Measurements from ENCODE around the gene SNX19.
A peak's percentile ranks its signal among the peaks of the same experiment; 100 is the strongest.

SNX19 gene

GRCh38 chr11:130918081-130918480 lies 1.8 kb upstream of the SNX19 start:
- Histone ChIP-seq H3K27ac (ENCODE audit: low read depth, low read length) (no peak overlapping the region), H3K9ac (ENCODE audit: low read length) (no peak overlapping the region), H3K27me3 (ENCODE audit: control insufficient read depth in 1 of 2, insufficient read depth in 2 of 2, low read length in 2 of 2) (no peaks in the 10 kb centered on the region), H3K9me3 (ENCODE audit: low read length) (no peaks in the 10 kb centered on the region), H3K36me3 (ENCODE audit: insufficient read depth, low read length) (peaks cover 20% of the 10 kb centered on the region), H3K4me3 (ENCODE audit: low read depth in 1 of 2, low read length in 2 of 2) (no peak overlapping the region), H3K4me1 (ENCODE audit: insufficient read depth, low read length) (peaks cover 25% of the 10 kb centered on the region)

- Histone ChIP-seq H3K27me3 (ENCODE audit: control insufficient read depth in 1 of 2, insufficient read depth in 2 of 2, low read length in 2 of 2) (no peaks in the 10 kb centered on the region), H3K9ac (ENCODE audit: low read length) (no peak overlapping the region), H3K36me3 (ENCODE audit: insufficient read depth, low read length) (peaks cover 20% of the 10 kb centered on the region), H3K4me3 (ENCODE audit: low read depth in 1 of 2, low read length in 2 of 2) (peak overlapping the region; percentile 68 to 79), H3K27ac (ENCODE audit: low read depth, low read length) (peak overlapping the region; percentile 23), H3K4me1 (ENCODE audit: insufficient read depth, low read length) (peaks cover 25% of the 10 kb centered on the region), H3K9me3 (ENCODE audit: low read length) (no peaks in the 10 kb centered on the region)
Observed at GRCh38 chr11:130916910-130917309, 631 bp upstream of the SNX19 start.

GRCh38 chr11:130915603-130916237 lies 559 bp downstream of the SNX19 start:
- Histone ChIP-seq H3K4me3 (ENCODE audit: low read depth in 1 of 2, low read length in 2 of 2) (peak overlapping the region; percentile 79 to 98), H3K27ac (ENCODE audit: low read depth, low read length) (peak overlapping the region; percentile 89), H3K36me3 (ENCODE audit: insufficient read depth, low read length) (peaks cover 28% of the 10 kb centered on the region), H3K9me3 (ENCODE audit: low read length) (no peaks in the 10 kb centered on the region), H3K9ac (ENCODE audit: low read length) (peak overlapping the region; percentile 96), H3K4me1 (ENCODE audit: insufficient read depth, low read length) (peaks cover 25% of the 10 kb centered on the region), H3K27me3 (ENCODE audit: control insufficient read depth in 1 of 2, insufficient read depth in 2 of 2, low read length in 2 of 2) (no peaks in the 10 kb centered on the region)

GRCh38 chr11:130913268-130913667 lies 3.0 kb downstream of the SNX19 start:
- Histone ChIP-seq H3K9me3 (ENCODE audit: low read length) (no peaks in the 10 kb centered on the region), H3K4me1 (ENCODE audit: insufficient read depth, low read length) (peaks cover 35% of the 10 kb centered on the region), H3K9ac (ENCODE audit: low read length) (no peak overlapping the region), H3K27ac (ENCODE audit: low read depth, low read length) (no peak overlapping the region), H3K36me3 (ENCODE audit: insufficient read depth, low read length) (peaks cover 49% of the 10 kb centered on the region), H3K27me3 (ENCODE audit: control insufficient read depth in 1 of 2, insufficient read depth in 2 of 2, low read length in 2 of 2) (no peaks in the 10 kb centered on the region), H3K4me3 (ENCODE audit: low read depth in 1 of 2, low read length in 2 of 2) (no peak overlapping the region)

GRCh38 chr11:130912552-130912951 lies 3.7 kb downstream of the SNX19 start:
- Histone ChIP-seq H3K27ac (ENCODE audit: low read depth, low read length) (no peak overlapping the region), H3K4me1 (ENCODE audit: insufficient read depth, low read length) (peaks cover 42% of the 10 kb centered on the region), H3K36me3 (ENCODE audit: insufficient read depth, low read length) (peaks cover 55% of the 10 kb centered on the region), H3K9ac (ENCODE audit: low read length) (no peak overlapping the region), H3K9me3 (ENCODE audit: low read length) (no peaks in the 10 kb centered on the region), H3K27me3 (ENCODE audit: control insufficient read depth in 1 of 2, insufficient read depth in 2 of 2, low read length in 2 of 2) (no peaks in the 10 kb centered on the region), H3K4me3 (ENCODE audit: low read depth in 1 of 2, low read length in 2 of 2) (no peak overlapping the region)

- Histone ChIP-seq H3K4me1 (ENCODE audit: insufficient read depth, low read length) (peaks cover 55% of the 10 kb centered on the region), H3K27me3 (ENCODE audit: control insufficient read depth in 1 of 2, insufficient read depth in 2 of 2, low read length in 2 of 2) (no peaks in the 10 kb centered on the region), H3K27ac (ENCODE audit: low read depth, low read length) (no peak overlapping the region), H3K36me3 (ENCODE audit: insufficient read depth, low read length) (peaks cover 68% of the 10 kb centered on the region), H3K4me3 (ENCODE audit: low read depth in 1 of 2, low read length in 2 of 2) (no peak overlapping the region), H3K9ac (ENCODE audit: low read length) (no peak overlapping the region), H3K9me3 (ENCODE audit: low read length) (no peaks in the 10 kb centered on the region)
Observed at GRCh38 chr11:130911306-130911705, 5.0 kb downstream of the SNX19 start.

GRCh38 chr11:130909650-130910049 lies 6.6 kb downstream of the SNX19 start:
- H3K4me3 ChIP-seq (ENCODE audit: low read depth in 1 of 2, low read length in 2 of 2), result no peak overlapping the region
- H3K9me3 ChIP-seq (ENCODE audit: low read length), result no peaks in the 10 kb centered on the region
- peaks cover 47% of the 10 kb centered on the region for H3K4me1 ChIP-seq (ENCODE audit: insufficient read depth, low read length)
- H3K27me3 ChIP-seq (ENCODE audit: control insufficient read depth in 1 of 2, insufficient read depth in 2 of 2, low read length in 2 of 2), result no peaks in the 10 kb centered on the region
- H3K36me3 ChIP-seq (ENCODE audit: insufficient read depth, low read length), result peaks cover 80% of the 10 kb centered on the region
- no peak overlapping the region for H3K9ac ChIP-seq (ENCODE audit: low read length)
- H3K27ac ChIP-seq (ENCODE audit: low read depth, low read length), result no peak overlapping the region

- no peaks in the 10 kb centered on the region for H3K9me3 ChIP-seq (ENCODE audit: low read length)
- H3K4me3 ChIP-seq (ENCODE audit: low read depth in 1 of 2, low read length in 2 of 2), result no peak overlapping the region
- H3K36me3 ChIP-seq (ENCODE audit: insufficient read depth, low read length), result peaks cover 80% of the 10 kb centered on the region
- peaks cover 41% of the 10 kb centered on the region for H3K4me1 ChIP-seq (ENCODE audit: insufficient read depth, low read length)
- peak overlapping the region; percentile 35 for H3K27ac ChIP-seq (ENCODE audit: low read depth, low read length)
- no peaks in the 10 kb centered on the region for H3K27me3 ChIP-seq (ENCODE audit: control insufficient read depth in 1 of 2, insufficient read depth in 2 of 2, low read length in 2 of 2)
- H3K9ac ChIP-seq (ENCODE audit: low read length), result no peak overlapping the region
Observed at GRCh38 chr11:130908770-130909625, 7.3 kb downstream of the SNX19 start.

- peak overlapping the region; percentile 48 for H3K27ac ChIP-seq (ENCODE audit: low read depth, low read length)
- H3K9me3 ChIP-seq (ENCODE audit: low read length), result no peaks in the 10 kb centered on the region
- no peak overlapping the region for H3K4me3 ChIP-seq (ENCODE audit: low read depth in 1 of 2, low read length in 2 of 2)
- no peak overlapping the region for H3K9ac ChIP-seq (ENCODE audit: low read length)
- peaks cover 77% of the 10 kb centered on the region for H3K36me3 ChIP-seq (ENCODE audit: insufficient read depth, low read length)
- H3K27me3 ChIP-seq (ENCODE audit: control insufficient read depth in 1 of 2, insufficient read depth in 2 of 2, low read length in 2 of 2), result no peaks in the 10 kb centered on the region
- peaks cover 35% of the 10 kb centered on the region for H3K4me1 ChIP-seq (ENCODE audit: insufficient read depth, low read length)
Observed at GRCh38 chr11:130908061-130908460, 8.2 kb downstream of the SNX19 start.

- no peak overlapping the region for H3K9ac ChIP-seq (ENCODE audit: low read length)
- peaks cover 42% of the 10 kb centered on the region for H3K4me1 ChIP-seq (ENCODE audit: insufficient read depth, low read length)
- H3K27ac ChIP-seq (ENCODE audit: low read depth, low read length), result no peak overlapping the region
- no peaks in the 10 kb centered on the region for H3K27me3 ChIP-seq (ENCODE audit: control insufficient read depth in 1 of 2, insufficient read depth in 2 of 2, low read length in 2 of 2)
- H3K4me3 ChIP-seq (ENCODE audit: low read depth in 1 of 2, low read length in 2 of 2), result no peak overlapping the region
- H3K36me3 ChIP-seq (ENCODE audit: insufficient read depth, low read length), result peaks cover 86% of the 10 kb centered on the region
- no peaks in the 10 kb centered on the region for H3K9me3 ChIP-seq (ENCODE audit: low read length)
Observed at GRCh38 chr11:130907229-130907628, 9.1 kb downstream of the SNX19 start.

GRCh38 chr11:130906616-130907015 lies 9.7 kb downstream of the SNX19 start:
- no peaks in the 10 kb centered on the region for H3K9me3 ChIP-seq (ENCODE audit: low read length)
- no peak overlapping the region for H3K9ac ChIP-seq (ENCODE audit: low read length)
- no peak overlapping the region for H3K4me3 ChIP-seq (ENCODE audit: low read depth in 1 of 2, low read length in 2 of 2)
- H3K36me3 ChIP-seq (ENCODE audit: insufficient read depth, low read length), result peaks cover 89% of the 10 kb centered on the region
- peaks cover 48% of the 10 kb centered on the region for H3K4me1 ChIP-seq (ENCODE audit: insufficient read depth, low read length)
- H3K27ac ChIP-seq (ENCODE audit: low read depth, low read length), result no peak overlapping the region
- H3K27me3 ChIP-seq (ENCODE audit: control insufficient read depth in 1 of 2, insufficient read depth in 2 of 2, low read length in 2 of 2), result no peaks in the 10 kb centered on the region

All from muscle layer of colon (tissue), 2 donors.